T1000 (cell line): Measurements from ENCODE around the gene CPLX3.

Experiments used
- DNase-seq: peaks from one replicate; lab custom pipeline; 2025; ENCODE audit warnings: mixed read lengths; lab: John Stamatoyannopoulos, UW

The CPLX3 gene

GRCh38 chr15:74845208-74845568, 18.8 kb downstream of the CPLX3 start:
- no peak for DNase-seq

GRCh38 chr15:74845581-74845980, 19.2 kb downstream of the CPLX3 start:
- DNase-seq = no peak

GRCh38 chr15:74847432-74847831, 21.0 kb downstream of the CPLX3 start:
- DNase-seq = no peak

GRCh38 chr15:74850393-74850792, 24.0 kb downstream of the CPLX3 start:
- DNase-seq = no peak

- no peak for DNase-seq
These were observed 25.5 kb downstream of the CPLX3 start for GRCh38 chr15:74851960-74852359.

- DNase-seq = no peak
These were observed 28.1 kb downstream of the CPLX3 start for GRCh38 chr15:74854453-74855022.

- no peak for DNase-seq
These were observed 29.4 kb downstream of the CPLX3 start for GRCh38 chr15:74855857-74856256.

- DNase-seq = no peak
These were observed 30.1 kb downstream of the CPLX3 start for GRCh38 chr15:74856537-74856936.

- DNase-seq = no peak
These were observed 30.7 kb downstream of the CPLX3 start for GRCh38 chr15:74857082-74857655.

GRCh38 chr15:74857671-74858368, 31.4 kb downstream of the CPLX3 start:
- no peak for DNase-seq

GRCh38 chr15:74858369-74858740, 31.9 kb downstream of the CPLX3 start:
- no peak for DNase-seq

- no peak for DNase-seq
These were observed 37.0 kb downstream of the CPLX3 start for GRCh38 chr15:74863239-74864056.

- DNase-seq = no peak
These were observed 37.9 kb downstream of the CPLX3 start for GRCh38 chr15:74864296-74864695.

GRCh38 chr15:74865316-74865715, 38.9 kb downstream of the CPLX3 start:
- DNase-seq = no peak

GRCh38 chr15:74866090-74866489, 39.7 kb downstream of the CPLX3 start:
- DNase-seq = peak; percentile 46

- DNase-seq = no peak
These were observed 41.1 kb downstream of the CPLX3 start for GRCh38 chr15:74867466-74868038.

- DNase-seq = no peak
These were observed 41.6 kb downstream of the CPLX3 start for GRCh38 chr15:74868059-74868458.

GRCh38 chr15:74869372-74869725, 42.9 kb downstream of the CPLX3 start:
- DNase-seq = no peak

- no peak for DNase-seq
These were observed 43.4 kb downstream of the CPLX3 start for GRCh38 chr15:74869726-74870407.

- no peak for DNase-seq
These were observed 44.2 kb downstream of the CPLX3 start for GRCh38 chr15:74870436-74871215.

- no peak for DNase-seq
These were observed 46.2 kb downstream of the CPLX3 start for GRCh38 chr15:74872702-74873035.
